Fibroblast of lung (primary cell): ENCODE measurements around the gene CLCF1.

Source experiments
- EZH2 ChIP-seq: IDR thresholded peaks from 2 replicates; pipeline ENCODE4 v1.5.1; 2012; ENCODE audit warnings: low read length, control low read depth, mild to moderate bottlenecking; ENCODE audit errors: missing control alignments
- TF ChIP-seq, protein P1 (sequence below), 2 donors: IDR thresholded peaks in 1 of 2; conservative IDR thresholded peaks in 1 of 2; 1 replicate in 1 of 2; 2 replicates in 1 of 2; pipeline ENCODE4 v1.5.1; 2011 to 2012; ENCODE audit warnings: low read length in 2 of 2, control low read depth in 1 of 2, inconsistent platforms in 1 of 2, low read depth in 1 of 2, mild to moderate bottlenecking in 1 of 2

DNA sequence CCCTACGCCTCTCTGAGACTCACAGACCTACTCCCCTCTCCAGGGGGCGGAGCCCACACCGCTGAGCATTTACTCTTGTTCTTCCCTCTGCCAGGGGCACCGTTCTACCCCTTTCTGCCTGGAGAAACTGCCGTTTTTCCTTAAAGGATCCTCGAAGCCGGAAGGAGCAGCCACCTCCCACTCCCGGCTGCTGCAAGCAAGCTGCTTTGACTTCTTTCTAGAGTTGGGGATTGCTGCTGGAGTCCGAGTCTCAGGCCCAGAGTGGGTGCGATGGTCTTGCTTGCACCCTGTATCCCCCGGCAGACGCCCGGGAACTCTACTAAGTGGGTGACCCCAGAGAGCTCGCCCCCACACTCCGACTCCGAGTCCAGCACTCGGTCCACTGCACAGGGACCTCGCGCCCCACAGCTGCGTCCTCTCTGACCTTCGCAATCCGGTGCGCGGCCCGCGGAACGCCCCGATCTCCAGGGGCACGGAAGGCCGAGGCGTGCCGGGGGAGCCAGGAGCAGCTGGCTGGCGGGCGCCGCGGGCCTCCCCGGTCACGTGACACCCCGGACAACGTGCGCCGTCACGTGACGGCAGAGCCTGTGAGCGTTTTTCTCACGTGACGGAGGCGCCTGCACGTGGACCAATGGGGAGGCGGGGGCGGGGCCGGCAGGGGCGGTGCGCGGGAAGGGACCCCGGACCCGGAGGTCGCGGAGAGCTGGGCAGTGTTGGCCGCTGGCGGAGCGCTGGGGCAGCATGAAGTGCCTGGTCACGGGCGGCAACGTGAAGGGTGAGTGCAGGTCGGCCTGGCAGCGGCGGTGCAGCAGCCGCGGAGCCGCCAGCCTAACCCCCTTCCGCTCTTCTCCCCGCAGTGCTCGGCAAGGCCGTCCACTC is 18.1 kb upstream of the CLCF1 start, which contains the start of gene RAD9A:
- TF ChIP-seq, protein P1, sequence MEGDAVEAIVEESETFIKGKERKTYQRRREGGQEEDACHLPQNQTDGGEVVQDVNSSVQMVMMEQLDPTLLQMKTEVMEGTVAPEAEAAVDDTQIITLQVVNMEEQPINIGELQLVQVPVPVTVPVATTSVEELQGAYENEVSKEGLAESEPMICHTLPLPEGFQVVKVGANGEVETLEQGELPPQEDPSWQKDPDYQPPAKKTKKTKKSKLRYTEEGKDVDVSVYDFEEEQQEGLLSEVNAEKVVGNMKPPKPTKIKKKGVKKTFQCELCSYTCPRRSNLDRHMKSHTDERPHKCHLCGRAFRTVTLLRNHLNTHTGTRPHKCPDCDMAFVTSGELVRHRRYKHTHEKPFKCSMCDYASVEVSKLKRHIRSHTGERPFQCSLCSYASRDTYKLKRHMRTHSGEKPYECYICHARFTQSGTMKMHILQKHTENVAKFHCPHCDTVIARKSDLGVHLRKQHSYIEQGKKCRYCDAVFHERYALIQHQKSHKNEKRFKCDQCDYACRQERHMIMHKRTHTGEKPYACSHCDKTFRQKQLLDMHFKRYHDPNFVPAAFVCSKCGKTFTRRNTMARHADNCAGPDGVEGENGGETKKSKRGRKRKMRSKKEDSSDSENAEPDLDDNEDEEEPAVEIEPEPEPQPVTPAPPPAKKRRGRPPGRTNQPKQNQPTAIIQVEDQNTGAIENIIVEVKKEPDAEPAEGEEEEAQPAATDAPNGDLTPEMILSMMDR (conservative IDR thresholded peaks at IDR 0.05 in 1 of 2, IDR thresholded peaks at IDR 0.05 in 1 of 2; ENCODE audit: low read depth in 1 of 2, low read length in 2 of 2) = no peak
- TF ChIP-seq EZH2 = no peak
